H1 (cell line): ENCODE results near the gene DUSP21. TPM values are rescaled to one million over a fixed set of nuclear protein-coding genes. Genes with fewer than 3 reads are reported as not detected.

ENCODE experiments used
- CTCF ChIA-PET: fragments of 300-600 bp; sonication (Branson Sonifier 250); formaldehyde crosslinking; loops from one replicate; lab custom pipeline; 2021; ENCODE audit not compliant: partially characterized antibody; lab: Charles Lee
- POLR2A ChIA-PET: fragments of 300-600 bp; sonication (Branson Sonifier 250); formaldehyde crosslinking; loops from one replicate; lab custom pipeline; 2021; ENCODE audit warnings: inconsistent platforms; ENCODE audit not compliant: partially characterized antibody; lab: Charles Lee
- DNase-seq, 2 experiments: peaks; one replicate each; pipeline versions ENCODE4 v3.0.0 to v3.0.0-alpha.2; 2010 to 2022; ENCODE audit warnings: low spot score in 2 of 2, low read depth in 1 of 2, mixed read lengths in 1 of 2
- FAIRE-seq: peaks from 2 replicates; lab custom pipeline; 2011; peaks lifted over from hg19 to GRCh38; lab: Jason Lieb, UNC
- H2AFZ ChIP-seq: 2 replicates; pipeline ENCODE4 v1.8.1; 2012; ENCODE audit warnings: low read length, inconsistent platforms
- H2AK5ac ChIP-seq: 2 replicates; pipeline ENCODE4 v1.6.1; 2013; ENCODE audit warnings: low read depth, low read length
- H2BK120ac ChIP-seq: replicated peaks from 2 replicates; pipeline ENCODE3; 2013; ENCODE audit warnings: low read depth, low read length, inconsistent platforms
- H2BK12ac ChIP-seq: 2 replicates; pipeline ENCODE4 v1.6.1; 2013; ENCODE audit warnings: low read depth, low read length
- H2BK15ac ChIP-seq: 2 replicates; pipeline ENCODE4 v1.6.1; 2013; ENCODE audit warnings: low read length
- H2BK20ac ChIP-seq: 2 replicates; pipeline ENCODE4 v1.6.1; 2013; ENCODE audit warnings: low read length
- H2BK5ac ChIP-seq: 2 replicates; pipeline ENCODE4 v1.6.1; 2013; ENCODE audit warnings: low read depth, low read length
- H3K14ac ChIP-seq: 2 replicates; pipeline ENCODE4 v1.6.1; 2013; ENCODE audit warnings: inconsistent platforms; ENCODE audit not compliant: insufficient read length
- H3K18ac ChIP-seq: 2 replicates; pipeline ENCODE4 v1.6.1; 2013; ENCODE audit warnings: low read length; ENCODE audit errors: extremely low read depth
- H3K23ac ChIP-seq: 2 replicates; pipeline ENCODE4 v1.6.1; 2013; ENCODE audit warnings: inconsistent platforms; ENCODE audit not compliant: insufficient read length
- H3K23me2 ChIP-seq: 2 replicates; pipeline ENCODE4 v1.6.1; 2013; ENCODE audit warnings: low read depth, low read length
- H3K27ac ChIP-seq: 2 replicates; pipeline ENCODE4 v1.6.1; 2011; ENCODE audit warnings: low read depth, low read length, inconsistent platforms
- H3K27me3 ChIP-seq, 4 experiments: replicated peaks in 1 of 4; 1 replicate in 1 of 4; 2 replicates in 3 of 4; pipeline versions ENCODE4 v1.6.1 to v1.8.1; 2011 to 2013; ENCODE audit warnings: low read length in 3 of 4, mild to moderate bottlenecking in 3 of 4, inconsistent platforms in 2 of 4, mixed read lengths in 2 of 4, moderate library complexity in 1 of 4; ENCODE audit not compliant: control insufficient read depth in 3 of 4, insufficient read depth in 3 of 4; ENCODE audit errors: extremely low read depth in 1 of 4
- H3K36me3 ChIP-seq, 4 experiments: 2 replicates each; pipeline versions ENCODE4 v1.6.1 to v1.8.1; 2011 to 2013; ENCODE audit warnings: mild to moderate bottlenecking in 4 of 4, low read length in 3 of 4, moderate library complexity in 2 of 4, control low read depth in 1 of 4, inconsistent platforms in 1 of 4; ENCODE audit not compliant: insufficient read depth in 4 of 4, control insufficient read depth in 2 of 4
- H3K4ac ChIP-seq: replicated peaks from 2 replicates; pipeline ENCODE3; 2013; ENCODE audit warnings: low read length, low read depth, mixed read lengths, inconsistent platforms; ENCODE audit not compliant: insufficient read length
- H3K4me1 ChIP-seq, 4 experiments: replicated peaks in 1 of 4; 1 replicate in 1 of 4; 2 replicates in 3 of 4; pipeline versions ENCODE4 v1.6.1 to v1.8.1; 2011 to 2013; ENCODE audit warnings: low read length in 3 of 4, inconsistent platforms in 2 of 4, mixed read lengths in 1 of 4; ENCODE audit not compliant: insufficient read depth in 4 of 4, control insufficient read depth in 3 of 4
- H3K4me2 ChIP-seq, 2 experiments: 2 replicates each; pipeline versions ENCODE4 v1.6.1 to v1.8.1; 2011 to 2013; ENCODE audit warnings: low read depth in 2 of 2, low read length in 2 of 2, control low read depth in 1 of 2, inconsistent platforms in 1 of 2, mild to moderate bottlenecking in 1 of 2; ENCODE audit not compliant: insufficient read depth in 1 of 2
- H3K4me3 ChIP-seq, 4 experiments: fragments of 200-600, 300-600 bp in 1 of 4; sonication (generic), shearing (Covaris generic), sonication (Bioruptor Twin) in 1 of 4; 2 replicates each; pipeline versions ENCODE4 v1.5.1 to v1.8.1; 2011 to 2016; ENCODE audit warnings: low read length in 4 of 4, low read depth in 3 of 4, control low read depth in 2 of 4, inconsistent platforms in 2 of 4, mild to moderate bottlenecking in 2 of 4, mixed read lengths in 1 of 4, moderate library complexity in 1 of 4; ENCODE audit not compliant: insufficient read depth in 2 of 4; ENCODE audit errors: extremely low read depth in 1 of 4
- H3K56ac ChIP-seq: replicated peaks from 2 replicates; pipeline ENCODE3; 2013; ENCODE audit warnings: low read depth, mild to moderate bottlenecking, mixed read lengths, low read length, inconsistent platforms; ENCODE audit not compliant: insufficient read length
- H3K79me1 ChIP-seq: 2 replicates; pipeline ENCODE4 v1.6.1; 2013; ENCODE audit warnings: low read depth, low read length, control low read depth
- H3K79me2 ChIP-seq, 2 experiments: 2 replicates each; pipeline versions ENCODE4 v1.6.1 to v1.8.1; 2012 to 2013; ENCODE audit warnings: low read length in 2 of 2, mild to moderate bottlenecking in 2 of 2, inconsistent platforms in 1 of 2; ENCODE audit not compliant: insufficient read depth in 2 of 2, control insufficient read depth in 1 of 2
- H3K9ac ChIP-seq, 4 experiments: replicated peaks in 1 of 4; 1 replicate in 1 of 4; 2 replicates in 3 of 4; pipeline versions ENCODE4 v1.6.1 to v1.8.1; 2011 to 2013; ENCODE audit warnings: low read depth in 3 of 4, low read length in 3 of 4, control low read depth in 2 of 4, mild to moderate bottlenecking in 2 of 4, moderate library complexity in 2 of 4, inconsistent platforms in 1 of 4; ENCODE audit errors: extremely low read depth in 1 of 4
- H3K9me3 ChIP-seq, 2 experiments: 2 replicates each; pipeline versions ENCODE4 v1.6.1 to v1.8.1; 2012 to 2013; ENCODE audit warnings: mild to moderate bottlenecking in 2 of 2, moderate library complexity in 2 of 2, control low read depth in 1 of 2, inconsistent platforms in 1 of 2, low read depth in 1 of 2, low read length in 1 of 2, mixed read lengths in 1 of 2; ENCODE audit not compliant: insufficient read depth in 2 of 2
- H4K20me1 ChIP-seq, 2 experiments: replicated peaks in 1 of 2; 2 replicates each; pipeline versions ENCODE3 to v1.8.1; 2011 to 2013; ENCODE audit warnings: inconsistent platforms in 2 of 2, low read length in 2 of 2, mild to moderate bottlenecking in 1 of 2; ENCODE audit not compliant: insufficient read depth in 2 of 2, control insufficient read depth in 1 of 2
- H4K5ac ChIP-seq: 2 replicates; pipeline ENCODE4 v1.6.1; 2013; ENCODE audit warnings: low read length, low read depth, mixed read lengths, inconsistent platforms; ENCODE audit not compliant: insufficient read length
- H4K8ac ChIP-seq: 2 replicates; pipeline ENCODE4 v1.8.0; 2013; ENCODE audit warnings: mild to moderate bottlenecking, moderate library complexity, low read length, inconsistent platforms; ENCODE audit not compliant: insufficient read depth; ENCODE audit errors: extremely low read depth
- H4K91ac ChIP-seq: replicated peaks from 2 replicates; pipeline ENCODE3; 2013; ENCODE audit warnings: low read length, mixed read lengths, inconsistent platforms; ENCODE audit not compliant: insufficient read length
- ASH2L ChIP-seq: fragments of 200-600, 300-600 bp; sonication (generic); IDR thresholded peaks from one replicate; pipeline ENCODE4 v1.7.1; 2017; ENCODE audit warnings: low read length
- CHD2 ChIP-seq: IDR thresholded peaks from 2 replicates; pipeline ENCODE4 v1.6.1; 2012; ENCODE audit warnings: low read length, improper control_type of control experiment
- JUND ChIP-seq: IDR thresholded peaks from 2 replicates; pipeline ENCODE4 v1.6.1; 2011; ENCODE audit warnings: mild to moderate bottlenecking, improper control_type of control experiment, low read length
- MAFK ChIP-seq: IDR thresholded peaks from 2 replicates; pipeline ENCODE4 v1.6.1; 2012; ENCODE audit warnings: low read depth, mild to moderate bottlenecking, improper control_type of control experiment, low read length
- RXRA ChIP-seq: IDR thresholded peaks from 2 replicates; pipeline ENCODE4 v1.6.1; 2011; ENCODE audit warnings: low read depth, mild to moderate bottlenecking, low read length, moderate library complexity; ENCODE audit not compliant: insufficient read depth
- SIX5 ChIP-seq: IDR thresholded peaks from 2 replicates; pipeline ENCODE4 v1.6.1; 2011; ENCODE audit warnings: mild to moderate bottlenecking, low read depth, low read length
- SP1 ChIP-seq: IDR thresholded peaks from 2 replicates; pipeline ENCODE4 v1.6.1; 2011; ENCODE audit warnings: low read depth, low read length
- TAF7 ChIP-seq: optimal IDR thresholded peaks from 2 replicates; pipeline ENCODE3; 2011; ENCODE audit warnings: low read depth, mild to moderate bottlenecking, inconsistent platforms, low read length, moderate library complexity, borderline replicate concordance
- TCF12 ChIP-seq: IDR thresholded peaks from 2 replicates; pipeline ENCODE4 v1.6.1; 2011; ENCODE audit warnings: low read depth, mild to moderate bottlenecking, low read length
- WGBS, 2 experiments: shearing (Covaris generic) in 1 of 2; methylation state at CpG; one replicate each; pipeline versions ENCODE4 v1.1.6 to v1.1.7; 2013 to 2015; ENCODE audit warnings: low lambda C conversion rate in 2 of 2, mixed read lengths in 2 of 2, inconsistent platforms in 1 of 2, low coverage in 1 of 2, missing lambda C conversion rate in 1 of 2; ENCODE audit not compliant: insufficient replicate concordance in 2 of 2, insufficient coverage in 1 of 2, insufficient read length in 1 of 2; ENCODE audit errors: extremely low coverage in 1 of 2, missing lambda C conversion rate in 1 of 2; 5-methylcytosine and 5-hydroxymethylcytosine counted together
- polyA plus RNA-seq, 7 experiments: library from polyadenylated mRNA; depleted of rRNA in 3 of 7; stranded (reverse) in 5 of 7; unstranded in 2 of 7; fragments of >200 nt in 5 of 7; fragments of 200-250 nt in 2 of 7; gene quantifications; 1 replicate in 5 of 7; 2 replicates in 1 of 7; 4 replicates in 1 of 7; pipeline versions ENCODE4 v1.2.1 to v1.2.3, GENCODE V29; 2011 to 2013; ENCODE audit warnings: missing spikeins in 2 of 7, mixed read lengths in 2 of 7
- total RNA-seq: library from RNA; stranded (reverse); fragmentation: NEBNext Ultra II Directional; extraction: Animal tissue kit (Norgen Biotek cat#: 25700); gene quantifications from 2 replicates; pipeline ENCODE4 v1.2.1, GENCODE V29; 2021
- TF ChIP-seq, protein P1 (sequence below): IDR thresholded peaks from 2 replicates; pipeline ENCODE4 v1.6.1; 2011; ENCODE audit warnings: low read length, improper control_type of control experiment

The DUSP21 gene
- total and polyA plus RNA-seq, 2 of the 8 experiments (the other 6 are each of a cell fraction or from before 2014, with no cell fraction given), result not detected

DNA sequence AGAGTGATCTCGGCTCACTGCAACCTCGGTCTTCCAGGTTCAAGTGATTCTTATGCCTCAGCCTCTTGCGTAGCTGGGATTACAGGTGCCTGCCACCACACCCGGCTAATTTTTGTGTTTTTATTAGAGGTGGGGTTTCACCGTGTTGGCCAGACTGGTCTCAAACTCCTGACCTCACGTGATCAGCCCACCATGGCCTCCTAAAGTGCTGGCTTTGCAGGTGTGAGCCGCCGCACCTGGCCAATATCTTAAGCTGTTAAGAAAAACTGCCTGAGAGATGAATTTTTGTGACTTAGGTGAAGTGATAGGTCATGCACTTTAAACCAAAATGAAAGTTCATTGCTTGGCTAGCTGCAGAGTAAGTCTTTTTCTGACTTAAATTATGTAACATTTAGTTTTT lies 35.0 kb downstream of the DUSP21 start:
- Histone ChIP-seq H3K27me3 (no peaks in the 10 kb centered on the region), H2BK5ac (no peak overlapping the region), H4K5ac (no peak overlapping the region), H3K23me2 (peaks cover 4% of the 10 kb centered on the region; the same call in 1 of the 2 replicates), H3K79me2 (peaks cover 8 to 98% of the 10 kb centered on the region in 2 experiments; a peak in 3 of 4 replicates), H2BK20ac (no peak overlapping the region), H3K9ac (no peak overlapping the region), H2AK5ac (no peak overlapping the region), H2AFZ (no peak overlapping the region), H4K8ac (no peak overlapping the region), H3K18ac (no peak overlapping the region), H4K20me1 (no peaks in the 10 kb centered on the region), H3K27ac (no peak overlapping the region), H2BK12ac (no peak overlapping the region), H3K4me1 (peaks cover 0 to 3% (median 1%) of the 10 kb centered on the region in 4 experiments; a peak in 1 of 7 replicates), H4K91ac (no peak overlapping the region), H3K36me3 (peaks cover 0 to 3% (median 0%) of the 10 kb centered on the region in 4 experiments; a peak in 1 of 8 replicates), H3K79me1 (no peaks in the 10 kb centered on the region), H3K9me3 (no peaks in the 10 kb centered on the region), H2BK15ac (no peak overlapping the region), H3K4me2 (no peak overlapping the region), H3K4me3 (no peak overlapping the region), H2BK120ac (no peak overlapping the region), H3K4ac (no peak overlapping the region), H3K23ac (no peak overlapping the region), H3K56ac (no peak overlapping the region), H3K14ac (no peak overlapping the region)
- DNase-seq (no peak), FAIRE-seq (no peak)
- POLR2A ChIA-PET, result no interaction called here
- CTCF ChIA-PET, result no interaction called here
- 91% methylated on average over 3 of the region's 8 CpGs; no CpG with 5 or more reads in 1 of the 2 experiments for WGBS, 2 experiments
- TF ChIP-seq MAFK (no peak), TAF7 (no peak), SIX5 (no peak), RXRA (no peak), TCF12 (no peak), CHD2 (no peak), JUND (no peak), ASH2L (no peak), SP1 (no peak)
- TF ChIP-seq, protein P1, sequence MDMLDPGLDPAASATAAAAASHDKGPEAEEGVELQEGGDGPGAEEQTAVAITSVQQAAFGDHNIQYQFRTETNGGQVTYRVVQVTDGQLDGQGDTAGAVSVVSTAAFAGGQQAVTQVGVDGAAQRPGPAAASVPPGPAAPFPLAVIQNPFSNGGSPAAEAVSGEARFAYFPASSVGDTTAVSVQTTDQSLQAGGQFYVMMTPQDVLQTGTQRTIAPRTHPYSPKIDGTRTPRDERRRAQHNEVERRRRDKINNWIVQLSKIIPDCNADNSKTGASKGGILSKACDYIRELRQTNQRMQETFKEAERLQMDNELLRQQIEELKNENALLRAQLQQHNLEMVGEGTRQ, result no peak
